H1 (cell line): ENCODE measurements around the gene TEN1. TPM values are rescaled to one million over a fixed set of nuclear protein-coding genes. Genes with fewer than 3 reads are reported as not detected.
A peak's percentile ranks its signal among the peaks of the same experiment; 100 is the strongest.

Source experiments
- CTCF ChIA-PET: fragments of 300-600 bp; sonication (Branson Sonifier 250); formaldehyde crosslinking; loops from one replicate; lab custom pipeline; 2021; ENCODE audit not compliant: partially characterized antibody; lab: Charles Lee
- POLR2A ChIA-PET: fragments of 300-600 bp; sonication (Branson Sonifier 250); formaldehyde crosslinking; loops from one replicate; lab custom pipeline; 2021; ENCODE audit warnings: inconsistent platforms; ENCODE audit not compliant: partially characterized antibody; lab: Charles Lee
- DNase-seq, 2 experiments: peaks; one replicate each; pipeline versions ENCODE4 v3.0.0 to v3.0.0-alpha.2; 2010 to 2022; ENCODE audit warnings: low spot score in 2 of 2, low read depth in 1 of 2, mixed read lengths in 1 of 2
- FAIRE-seq: peaks from 2 replicates; lab custom pipeline; 2011; peaks lifted over from hg19 to GRCh38; lab: Jason Lieb, UNC
- H2AFZ ChIP-seq: 2 replicates; pipeline ENCODE4 v1.8.1; 2012; ENCODE audit warnings: low read length, inconsistent platforms
- H2AK5ac ChIP-seq: 2 replicates; pipeline ENCODE4 v1.6.1; 2013; ENCODE audit warnings: low read depth, low read length
- H2BK120ac ChIP-seq: replicated peaks from 2 replicates; pipeline ENCODE3; 2013; ENCODE audit warnings: low read depth, low read length, inconsistent platforms
- H2BK12ac ChIP-seq: 2 replicates; pipeline ENCODE4 v1.6.1; 2013; ENCODE audit warnings: low read depth, low read length
- H2BK15ac ChIP-seq: 2 replicates; pipeline ENCODE4 v1.6.1; 2013; ENCODE audit warnings: low read length
- H2BK20ac ChIP-seq: 2 replicates; pipeline ENCODE4 v1.6.1; 2013; ENCODE audit warnings: low read length
- H2BK5ac ChIP-seq: 2 replicates; pipeline ENCODE4 v1.6.1; 2013; ENCODE audit warnings: low read depth, low read length
- H3K14ac ChIP-seq: 2 replicates; pipeline ENCODE4 v1.6.1; 2013; ENCODE audit warnings: inconsistent platforms; ENCODE audit not compliant: insufficient read length
- H3K18ac ChIP-seq: 2 replicates; pipeline ENCODE4 v1.6.1; 2013; ENCODE audit warnings: low read length; ENCODE audit errors: extremely low read depth
- H3K23ac ChIP-seq: 2 replicates; pipeline ENCODE4 v1.6.1; 2013; ENCODE audit warnings: inconsistent platforms; ENCODE audit not compliant: insufficient read length
- H3K23me2 ChIP-seq: 2 replicates; pipeline ENCODE4 v1.6.1; 2013; ENCODE audit warnings: low read depth, low read length
- H3K27ac ChIP-seq: 2 replicates; pipeline ENCODE4 v1.6.1; 2011; ENCODE audit warnings: low read depth, low read length, inconsistent platforms
- H3K27me3 ChIP-seq, 4 experiments: replicated peaks in 1 of 4; 1 replicate in 1 of 4; 2 replicates in 3 of 4; pipeline versions ENCODE4 v1.6.1 to v1.8.1; 2011 to 2013; ENCODE audit warnings: low read length in 3 of 4, mild to moderate bottlenecking in 3 of 4, inconsistent platforms in 2 of 4, mixed read lengths in 2 of 4, moderate library complexity in 1 of 4; ENCODE audit not compliant: control insufficient read depth in 3 of 4, insufficient read depth in 3 of 4; ENCODE audit errors: extremely low read depth in 1 of 4
- H3K36me3 ChIP-seq, 4 experiments: 2 replicates each; pipeline versions ENCODE4 v1.6.1 to v1.8.1; 2011 to 2013; ENCODE audit warnings: mild to moderate bottlenecking in 4 of 4, low read length in 3 of 4, moderate library complexity in 2 of 4, control low read depth in 1 of 4, inconsistent platforms in 1 of 4; ENCODE audit not compliant: insufficient read depth in 4 of 4, control insufficient read depth in 2 of 4
- H3K4ac ChIP-seq: replicated peaks from 2 replicates; pipeline ENCODE3; 2013; ENCODE audit warnings: low read length, low read depth, mixed read lengths, inconsistent platforms; ENCODE audit not compliant: insufficient read length
- H3K4me1 ChIP-seq, 4 experiments: replicated peaks in 1 of 4; 1 replicate in 1 of 4; 2 replicates in 3 of 4; pipeline versions ENCODE4 v1.6.1 to v1.8.1; 2011 to 2013; ENCODE audit warnings: low read length in 3 of 4, inconsistent platforms in 2 of 4, mixed read lengths in 1 of 4; ENCODE audit not compliant: insufficient read depth in 4 of 4, control insufficient read depth in 3 of 4
- H3K4me2 ChIP-seq, 2 experiments: 2 replicates each; pipeline versions ENCODE4 v1.6.1 to v1.8.1; 2011 to 2013; ENCODE audit warnings: low read depth in 2 of 2, low read length in 2 of 2, control low read depth in 1 of 2, inconsistent platforms in 1 of 2, mild to moderate bottlenecking in 1 of 2; ENCODE audit not compliant: insufficient read depth in 1 of 2
- H3K4me3 ChIP-seq, 4 experiments: fragments of 200-600, 300-600 bp in 1 of 4; sonication (generic), shearing (Covaris generic), sonication (Bioruptor Twin) in 1 of 4; 2 replicates each; pipeline versions ENCODE4 v1.5.1 to v1.8.1; 2011 to 2016; ENCODE audit warnings: low read length in 4 of 4, low read depth in 3 of 4, control low read depth in 2 of 4, inconsistent platforms in 2 of 4, mild to moderate bottlenecking in 2 of 4, mixed read lengths in 1 of 4, moderate library complexity in 1 of 4; ENCODE audit not compliant: insufficient read depth in 2 of 4; ENCODE audit errors: extremely low read depth in 1 of 4
- H3K56ac ChIP-seq: replicated peaks from 2 replicates; pipeline ENCODE3; 2013; ENCODE audit warnings: low read depth, mild to moderate bottlenecking, mixed read lengths, low read length, inconsistent platforms; ENCODE audit not compliant: insufficient read length
- H3K79me1 ChIP-seq: 2 replicates; pipeline ENCODE4 v1.6.1; 2013; ENCODE audit warnings: low read depth, low read length, control low read depth
- H3K79me2 ChIP-seq, 2 experiments: 2 replicates each; pipeline versions ENCODE4 v1.6.1 to v1.8.1; 2012 to 2013; ENCODE audit warnings: low read length in 2 of 2, mild to moderate bottlenecking in 2 of 2, inconsistent platforms in 1 of 2; ENCODE audit not compliant: insufficient read depth in 2 of 2, control insufficient read depth in 1 of 2
- H3K9ac ChIP-seq, 4 experiments: replicated peaks in 1 of 4; 1 replicate in 1 of 4; 2 replicates in 3 of 4; pipeline versions ENCODE4 v1.6.1 to v1.8.1; 2011 to 2013; ENCODE audit warnings: low read depth in 3 of 4, low read length in 3 of 4, control low read depth in 2 of 4, mild to moderate bottlenecking in 2 of 4, moderate library complexity in 2 of 4, inconsistent platforms in 1 of 4; ENCODE audit errors: extremely low read depth in 1 of 4
- H3K9me3 ChIP-seq, 2 experiments: 2 replicates each; pipeline versions ENCODE4 v1.6.1 to v1.8.1; 2012 to 2013; ENCODE audit warnings: mild to moderate bottlenecking in 2 of 2, moderate library complexity in 2 of 2, control low read depth in 1 of 2, inconsistent platforms in 1 of 2, low read depth in 1 of 2, low read length in 1 of 2, mixed read lengths in 1 of 2; ENCODE audit not compliant: insufficient read depth in 2 of 2
- H4K20me1 ChIP-seq, 2 experiments: replicated peaks in 1 of 2; 2 replicates each; pipeline versions ENCODE3 to v1.8.1; 2011 to 2013; ENCODE audit warnings: inconsistent platforms in 2 of 2, low read length in 2 of 2, mild to moderate bottlenecking in 1 of 2; ENCODE audit not compliant: insufficient read depth in 2 of 2, control insufficient read depth in 1 of 2
- H4K5ac ChIP-seq: 2 replicates; pipeline ENCODE4 v1.6.1; 2013; ENCODE audit warnings: low read length, low read depth, mixed read lengths, inconsistent platforms; ENCODE audit not compliant: insufficient read length
- H4K8ac ChIP-seq: 2 replicates; pipeline ENCODE4 v1.8.0; 2013; ENCODE audit warnings: mild to moderate bottlenecking, moderate library complexity, low read length, inconsistent platforms; ENCODE audit not compliant: insufficient read depth; ENCODE audit errors: extremely low read depth
- H4K91ac ChIP-seq: replicated peaks from 2 replicates; pipeline ENCODE3; 2013; ENCODE audit warnings: low read length, mixed read lengths, inconsistent platforms; ENCODE audit not compliant: insufficient read length
- CHD1 ChIP-seq: IDR thresholded peaks from 2 replicates; pipeline ENCODE4 v1.6.1; 2012; ENCODE audit warnings: low read depth, low read length, improper control_type of control experiment
- EP300 ChIP-seq, 2 experiments: IDR thresholded peaks; 1 replicate in 1 of 2; 2 replicates in 1 of 2; pipeline ENCODE4 v1.6.1; 2011 to 2012; ENCODE audit warnings: low read depth in 2 of 2, low read length in 2 of 2, mild to moderate bottlenecking in 2 of 2, borderline replicate concordance in 1 of 2, inconsistent platforms in 1 of 2, moderate library complexity in 1 of 2
- HDAC6 ChIP-seq: IDR thresholded peaks from one replicate; pipeline ENCODE4 v1.7.1; 2012; ENCODE audit warnings: low read depth, mild to moderate bottlenecking, inconsistent platforms, low read length, moderate library complexity
- KDM1A ChIP-seq: fragments of 200-600, 300-600 bp; sonication (generic); IDR thresholded peaks from 2 replicates; pipeline ENCODE4 v1.7.1; 2016; ENCODE audit warnings: mild to moderate bottlenecking, low read length, borderline replicate concordance
- RAD21 ChIP-seq, 2 experiments: IDR thresholded peaks in 1 of 2; conservative IDR thresholded peaks in 1 of 2; 2 replicates each; pipeline ENCODE4 v1.6.1; 2011; ENCODE audit warnings: low read depth in 2 of 2, low read length in 2 of 2, improper control_type of control experiment in 1 of 2, inconsistent platforms in 1 of 2, mild to moderate bottlenecking in 1 of 2, moderate library complexity in 1 of 2
- SAP30 ChIP-seq: fragments of 300-600 bp; sonication (generic); IDR thresholded peaks from 2 replicates; pipeline ENCODE4 v1.7.1; 2012; ENCODE audit warnings: low read length, moderate library complexity, mild to moderate bottlenecking, inconsistent platforms; ENCODE audit not compliant: insufficient read depth, insufficient replicate concordance
- SP2 ChIP-seq: IDR thresholded peaks from 2 replicates; pipeline ENCODE4 v1.6.1; 2012; ENCODE audit warnings: mild to moderate bottlenecking, low read length, inconsistent platforms
- TBP ChIP-seq: IDR thresholded peaks from 2 replicates; pipeline ENCODE4 v1.6.1; 2011; ENCODE audit warnings: low read depth, low read length, improper control_type of control experiment
- TEAD4 ChIP-seq: IDR thresholded peaks from 2 replicates; pipeline ENCODE4 v1.6.1; 2012; ENCODE audit warnings: low read depth, low read length, inconsistent platforms, mixed read lengths
- WGBS, 2 experiments: shearing (Covaris generic) in 1 of 2; methylation state at CpG; one replicate each; pipeline versions ENCODE4 v1.1.6 to v1.1.7; 2013 to 2015; ENCODE audit warnings: low lambda C conversion rate in 2 of 2, mixed read lengths in 2 of 2, inconsistent platforms in 1 of 2, low coverage in 1 of 2, missing lambda C conversion rate in 1 of 2; ENCODE audit not compliant: insufficient replicate concordance in 2 of 2, insufficient coverage in 1 of 2, insufficient read length in 1 of 2; ENCODE audit errors: extremely low coverage in 1 of 2, missing lambda C conversion rate in 1 of 2; 5-methylcytosine and 5-hydroxymethylcytosine counted together
- polyA plus RNA-seq, 7 experiments: library from polyadenylated mRNA; depleted of rRNA in 3 of 7; stranded (reverse) in 5 of 7; unstranded in 2 of 7; fragments of >200 nt in 5 of 7; fragments of 200-250 nt in 2 of 7; gene quantifications; 1 replicate in 5 of 7; 2 replicates in 1 of 7; 4 replicates in 1 of 7; pipeline versions ENCODE4 v1.2.1 to v1.2.3, GENCODE V29; 2011 to 2013; ENCODE audit warnings: missing spikeins in 2 of 7, mixed read lengths in 2 of 7
- total RNA-seq: library from RNA; stranded (reverse); fragmentation: NEBNext Ultra II Directional; extraction: Animal tissue kit (Norgen Biotek cat#: 25700); gene quantifications from 2 replicates; pipeline ENCODE4 v1.2.1, GENCODE V29; 2021

The TEN1 gene
- total and polyA plus RNA-seq, 2 of the 8 experiments (the other 6 are each of a cell fraction or from before 2014, with no cell fraction given), result 15.9 to 18.7 TPM

DNA sequence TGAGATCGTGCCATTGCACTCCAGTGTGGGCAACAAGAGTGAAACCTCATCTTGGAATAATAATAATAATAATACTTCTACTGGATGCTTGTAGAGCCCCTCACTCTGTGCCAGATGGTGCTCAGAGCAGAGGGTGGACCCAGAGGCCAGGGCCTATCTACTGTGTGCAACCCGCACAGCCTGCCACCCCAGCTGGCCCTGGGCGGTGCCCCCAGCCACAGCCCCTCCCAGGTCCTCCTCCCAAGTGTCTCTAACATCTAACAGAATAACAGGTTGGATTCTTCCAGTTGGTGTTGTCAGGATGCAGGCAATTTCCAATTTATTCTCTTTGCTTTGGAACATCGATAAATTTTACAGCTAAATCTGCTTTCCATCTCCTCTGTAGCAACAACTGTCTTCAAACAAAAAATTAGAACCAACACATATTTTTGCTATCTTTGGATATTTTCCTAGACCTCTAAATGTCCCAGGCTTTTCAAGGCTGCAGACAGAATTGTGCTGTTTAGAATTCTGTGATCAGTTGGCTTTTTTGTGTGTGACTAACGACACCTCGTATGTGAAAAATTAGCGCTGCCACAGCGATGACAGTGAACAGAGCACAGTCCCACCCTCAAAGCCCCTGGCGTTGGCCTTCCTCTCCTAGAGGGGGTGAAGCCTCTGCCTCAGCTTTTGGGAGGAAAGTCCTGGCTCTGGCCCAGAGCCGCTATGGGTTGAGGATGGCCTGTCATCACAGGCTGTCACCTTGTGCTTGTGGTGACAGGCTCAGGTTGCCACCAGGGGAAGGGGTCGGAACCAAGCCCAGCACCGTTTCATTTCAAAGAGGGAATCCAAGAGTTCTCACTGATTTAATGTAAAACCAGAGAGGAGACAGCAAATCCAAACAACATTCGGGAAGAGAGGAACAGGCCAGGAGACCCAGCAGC, 55.6 kb downstream of the TEN1 start:
- no peak overlapping the region for H3K23ac ChIP-seq
- H3K79me1 ChIP-seq, result no peaks in the 10 kb centered on the region
- H3K27me3 ChIP-seq, result no peaks in the 10 kb centered on the region
- H3K4me1 ChIP-seq, result peaks cover 0 to 11% (median 7%) of the 10 kb centered on the region in 4 experiments; a peak in 6 of 7 replicates
- ChIA-PET CTCF (interaction anchor here (0.5 to 13.7 kb wide), 7 partner anchors 27 to 1009 kb away, joined by 3 to 229 read pairs (median 4); partner anchors contain the start of gene CDK3), POLR2A (interaction anchor here (1.2 to 3.0 kb wide), 4 partner anchors 15 to 45 kb away, joined by 3 to 9 read pairs (median 4); partner anchors contain the start of gene ZACN)
- no peak overlapping the region for H3K27ac ChIP-seq
- H4K5ac ChIP-seq, result no peak overlapping the region
- H4K20me1 ChIP-seq, result peaks cover 0 to 3% of the 10 kb centered on the region in 2 experiments
- H4K8ac ChIP-seq, result no peak overlapping the region; the same call in 1 of the 2 replicates
- H3K79me2 ChIP-seq, result no peaks in the 10 kb centered on the region
- no peaks in the 10 kb centered on the region for H3K23me2 ChIP-seq
- 0 out of 2 replicates have a peak overlapping the region, but pooled peaks have one; percentile 18 for H2BK5ac ChIP-seq
- H2BK120ac ChIP-seq, result no peak overlapping the region
- no peak overlapping the region for H3K4ac ChIP-seq
- H2BK15ac ChIP-seq, result no peak overlapping the region
- H2AFZ ChIP-seq, result no peak overlapping the region
- H3K9me3 ChIP-seq, result no peaks in the 10 kb centered on the region
- H3K4me2 ChIP-seq, result no peak overlapping the region
- no peak overlapping the region for H3K4me3 ChIP-seq
- H3K9ac ChIP-seq, result no peak overlapping the region
- H3K14ac ChIP-seq, result no peak overlapping the region
- WGBS, 2 experiments, result 94% methylated on average over 13 of the region's 13 CpGs; no CpG with 5 or more reads in 1 of the 2 experiments
- no peak overlapping the region for H3K18ac ChIP-seq
- FAIRE-seq, result no peak
- no peak overlapping the region for H2AK5ac ChIP-seq
- no peak for DNase-seq
- H3K36me3 ChIP-seq, result peaks cover 6 to 13% (median 11%) of the 10 kb centered on the region in 4 experiments; a peak in 7 of 8 replicates
- H4K91ac ChIP-seq, result no peak overlapping the region
- H2BK12ac ChIP-seq, result no peak overlapping the region
- no peak overlapping the region for H2BK20ac ChIP-seq
- no peak overlapping the region for H3K56ac ChIP-seq
- TF ChIP-seq TBP (no peak), HDAC6 (no peak), SP2 (no peak), KDM1A (no peak), TEAD4 (no peak), CHD1 (no peak), RAD21 (IDR thresholded peaks at IDR 0.05 in 1 of 2, conservative IDR thresholded peaks at IDR 0.05 in 1 of 2; ENCODE audit: low read depth in 2 of 2, low read length in 2 of 2) (no peak), SAP30 (no peak), EP300 (IDR thresholded peaks at IDR 0.05; ENCODE audit: borderline replicate concordance in 1 of 2, low read depth in 2 of 2, low read length in 2 of 2) (no peak)
